ENCODE measurements around the gene FBXO48. TPM values are rescaled to one million over a fixed set of nuclear protein-coding genes. Genes with fewer than 3 reads are reported as not detected.

FBXO48 gene
- total and polyA plus RNA-seq, 2 of the 8 experiments (the other 6 are each of a cell fraction or from before 2014, with no cell fraction given), result 1.1 to 1.5 TPM

GRCh38 chr2:68418419-68418818 lies 48.7 kb downstream of the FBXO48 start (continued):
- TF ChIP-seq CHD7 (IDR thresholded peaks at IDR 0.05; ENCODE audit: insufficient replicate concordance, low read length) (no peak), SP4 (IDR thresholded peaks at IDR 0.05; ENCODE audit: low read length) (no peak), NANOG (IDR thresholded peaks at IDR 0.05; ENCODE audit: insufficient read depth, low read depth, low read length, poor library complexity, severe bottlenecking) (no peak), PHF8 (conservative IDR thresholded peaks at IDR 0.05; ENCODE audit: low read depth, low read length) (no peak), BACH1 (IDR thresholded peaks at IDR 0.05; ENCODE audit: low read length) (no peak), SRF (IDR thresholded peaks at IDR 0.05; ENCODE audit: low read depth, low read length) (no peak), TCF12 (IDR thresholded peaks at IDR 0.05; ENCODE audit: low read depth, low read length) (no peak)
